ENCODE data around the gene KAT6B.
"Not testable (repeated sequence)": the region's sequence is repeated elsewhere in the genome, so short reads cannot be mapped to it uniquely, and the experiment has no call there.

Gene KAT6B

DNA sequence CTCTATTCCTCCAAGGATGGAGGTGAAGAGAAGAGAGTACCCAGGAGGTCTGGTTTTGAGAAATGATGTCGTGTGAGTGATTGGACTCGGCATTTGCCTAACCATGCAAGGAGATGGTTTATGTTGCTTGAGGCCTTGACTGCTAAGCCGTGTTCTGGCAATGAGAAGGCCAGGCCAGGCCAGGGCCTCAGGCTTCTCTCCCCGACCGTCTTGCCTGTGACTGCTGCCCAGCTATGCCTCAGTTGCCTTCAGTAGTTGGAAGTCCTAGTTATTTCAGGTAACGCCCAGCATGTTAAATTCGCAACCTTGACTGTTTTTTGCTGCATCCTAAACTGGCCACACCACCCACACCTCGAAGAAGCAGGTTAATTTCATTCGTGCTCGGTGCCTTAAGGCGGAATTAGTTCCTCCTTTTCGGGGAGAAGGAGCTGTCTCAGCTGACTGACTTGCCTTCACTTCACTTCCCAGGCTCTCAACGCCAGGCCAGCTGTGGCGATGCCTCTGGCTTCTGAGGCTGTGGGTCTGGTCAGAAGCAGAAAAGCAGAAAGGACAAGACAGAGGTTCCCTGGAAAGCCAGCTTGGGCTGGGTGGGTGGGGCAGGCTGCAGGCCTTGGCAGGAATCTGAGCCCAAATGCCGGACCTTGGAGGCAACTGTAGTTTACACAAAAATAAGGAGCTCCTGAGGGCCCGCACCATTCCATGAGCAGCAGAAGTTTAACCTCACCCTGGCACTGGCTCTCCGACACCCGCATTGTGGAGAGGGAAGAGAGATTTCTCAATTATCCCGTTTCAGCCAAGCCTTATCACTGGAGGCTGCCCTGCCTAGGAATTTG lies 223.1 kb downstream of the KAT6B start:
- DNase-seq: no peak

DNA sequence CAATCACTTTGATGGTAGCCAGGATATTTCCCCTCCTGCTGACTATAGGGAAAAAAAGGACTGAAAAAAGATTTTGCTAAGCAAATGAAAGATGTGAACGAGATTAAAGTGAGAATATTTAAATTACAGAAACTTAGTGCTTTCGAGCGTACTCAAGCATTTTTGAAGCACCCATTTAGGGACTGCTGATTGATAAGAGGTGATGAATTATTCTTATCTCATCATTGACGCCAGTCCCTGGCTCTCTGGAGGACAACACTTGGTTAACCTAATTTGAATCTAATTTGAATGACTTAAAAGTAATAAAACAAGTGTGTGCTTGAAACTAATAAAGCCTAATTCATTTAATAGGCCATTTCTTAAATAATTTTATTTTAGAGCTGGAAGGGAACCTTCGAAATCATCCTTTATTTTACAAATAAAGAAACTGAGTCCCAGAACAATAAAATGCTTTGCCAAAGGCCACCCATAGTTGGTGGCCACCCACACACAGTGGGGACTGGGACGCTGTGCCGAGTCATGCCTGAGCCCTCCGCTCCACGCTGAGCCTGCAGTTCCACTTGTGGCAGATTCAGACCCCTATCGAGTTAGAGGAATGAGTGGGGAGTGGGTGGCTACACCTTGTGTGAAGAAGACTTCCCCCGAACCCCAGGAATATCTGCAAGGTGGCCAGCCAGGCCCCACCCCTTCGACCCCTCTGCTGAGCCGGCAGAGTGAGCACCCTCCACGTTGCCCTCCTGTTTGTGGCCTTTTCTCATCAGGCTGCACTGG lies 223.9 kb downstream of the KAT6B start:
- no peak for DNase-seq

- DNase-seq: no peak
These were observed 224.9 kb downstream of the KAT6B start for GRCh38 chr10:75051308-75051707.

GRCh38 chr10:75055896-75056406 lies 229.6 kb downstream of the KAT6B start:
- not testable (repeated sequence) for DNase-seq

GRCh38 chr10:75057680-75058079 lies 231.3 kb downstream of the KAT6B start:
- no peak for DNase-seq

DNA sequence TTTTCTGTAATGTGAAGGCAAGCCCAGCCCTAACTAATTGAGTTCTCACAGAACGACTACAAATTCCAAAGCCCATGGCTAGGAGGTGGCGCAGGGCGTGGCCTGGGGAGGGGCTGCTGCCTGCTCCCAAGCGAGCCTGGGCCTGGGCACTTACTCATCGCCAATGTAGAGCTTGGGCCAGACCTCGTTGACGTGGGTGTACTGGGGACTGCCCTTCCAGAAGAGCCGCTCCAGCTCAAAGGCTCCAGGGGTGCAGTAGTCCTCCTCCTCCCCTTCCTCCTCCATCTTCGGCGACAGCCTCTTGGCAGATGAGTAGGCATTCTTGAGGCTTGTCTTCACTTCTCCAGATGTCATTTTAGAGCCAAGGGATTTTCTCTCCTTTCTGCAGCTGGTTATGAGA lies 231.8 kb downstream of the KAT6B start:
- DNase-seq: no peak

- DNase-seq: no peak
These were observed 235.5 kb downstream of the KAT6B start for GRCh38 chr10:75061709-75062505.

GRCh38 chr10:75062506-75063299 lies 236.3 kb downstream of the KAT6B start:
- no peak for DNase-seq

GRCh38 chr10:75063461-75064230 lies 237.2 kb downstream of the KAT6B start:
- DNase-seq: no peak

DNA sequence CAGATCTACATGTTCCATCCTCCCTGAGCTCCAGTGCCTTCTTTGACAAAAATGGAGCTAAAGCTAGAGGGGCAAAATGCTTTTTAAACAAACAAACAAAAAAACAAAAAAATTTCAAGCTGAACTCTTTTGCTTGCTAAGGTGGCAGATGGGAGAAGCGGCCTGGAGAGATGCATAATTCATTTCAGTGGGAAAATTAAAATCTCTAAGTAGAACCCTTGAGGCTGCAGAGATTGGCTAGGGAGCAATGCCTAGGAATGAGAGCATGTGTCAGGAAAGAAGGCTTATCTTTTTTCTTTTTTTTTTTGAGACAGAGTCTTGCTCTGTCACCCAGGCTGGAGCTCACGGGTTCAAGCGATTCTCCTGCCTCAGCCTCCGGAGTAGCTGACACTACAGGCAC lies 238.7 kb downstream of the KAT6B start:
- DNase-seq: no peak

GRCh38 chr10:75066271-75066670 lies 239.9 kb downstream of the KAT6B start:
- no peak for DNase-seq

DNA sequence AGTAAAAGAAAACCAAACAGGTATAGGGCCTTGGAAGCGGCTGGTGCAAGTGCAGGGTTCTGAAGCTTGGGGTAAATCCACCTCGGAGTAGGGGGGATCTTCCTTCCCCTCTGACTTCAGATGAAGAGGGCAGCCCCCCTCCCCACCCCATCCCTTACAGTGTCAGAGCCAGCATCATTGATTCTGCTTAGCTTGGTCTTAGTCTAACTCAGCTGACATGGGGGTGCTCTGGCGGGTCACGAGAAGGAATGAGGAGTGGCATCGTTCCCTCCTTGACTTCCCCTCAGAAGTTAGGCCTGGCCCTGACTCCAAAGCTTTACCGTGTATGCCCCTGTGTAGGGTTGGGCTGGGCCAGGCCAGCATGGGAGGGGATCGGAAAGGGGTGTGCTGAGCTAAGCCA lies 240.9 kb downstream of the KAT6B start:
- DNase-seq: no peak

- DNase-seq: no peak
These were observed 242.1 kb downstream of the KAT6B start for GRCh38 chr10:75068523-75068922.

- DNase-seq: no peak
These were observed 244.1 kb downstream of the KAT6B start for GRCh38 chr10:75070476-75070875.

GRCh38 chr10:75070961-75071428 lies 244.6 kb downstream of the KAT6B start:
- DNase-seq: no peak

DNA sequence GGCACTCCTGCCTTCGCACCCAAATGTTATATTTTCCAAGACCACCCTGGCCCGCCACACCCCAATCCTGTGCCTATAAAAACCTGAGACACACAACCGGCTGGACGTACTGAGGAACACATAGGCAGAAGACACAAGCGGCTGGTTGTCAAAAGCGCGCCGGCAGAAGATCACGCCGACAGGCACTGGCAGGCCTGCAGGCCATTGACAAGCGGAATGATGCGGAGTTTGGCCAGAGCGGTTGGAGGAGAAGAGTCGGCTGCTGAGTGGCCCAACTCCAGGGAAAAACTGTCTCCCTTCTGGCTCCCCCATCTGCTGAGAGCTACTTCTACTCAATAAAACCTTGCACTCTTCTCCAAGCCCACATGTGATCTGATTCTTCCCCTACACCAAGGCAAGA lies 245.4 kb downstream of the KAT6B start:
- no peak for DNase-seq

DNA sequence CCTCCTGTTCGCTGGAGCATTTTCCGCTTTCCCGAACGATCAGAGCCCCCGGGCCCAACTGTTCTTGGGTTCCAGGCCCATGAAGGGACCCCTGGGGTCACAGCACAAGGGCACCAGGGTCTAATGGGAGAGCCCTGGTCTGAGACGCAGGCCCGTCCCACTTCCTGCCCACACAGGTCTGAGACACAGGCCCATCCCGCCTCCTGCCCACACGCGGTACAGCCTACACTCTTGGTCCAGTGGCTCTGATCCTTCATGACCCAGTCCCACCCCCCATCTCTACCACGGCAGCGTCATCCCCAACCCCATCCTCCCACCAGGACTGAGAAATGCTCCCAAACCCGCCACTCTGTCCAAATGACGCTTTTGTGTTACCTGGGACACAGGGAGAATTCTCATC lies 246.3 kb downstream of the KAT6B start:
- no peak for DNase-seq

DNA sequence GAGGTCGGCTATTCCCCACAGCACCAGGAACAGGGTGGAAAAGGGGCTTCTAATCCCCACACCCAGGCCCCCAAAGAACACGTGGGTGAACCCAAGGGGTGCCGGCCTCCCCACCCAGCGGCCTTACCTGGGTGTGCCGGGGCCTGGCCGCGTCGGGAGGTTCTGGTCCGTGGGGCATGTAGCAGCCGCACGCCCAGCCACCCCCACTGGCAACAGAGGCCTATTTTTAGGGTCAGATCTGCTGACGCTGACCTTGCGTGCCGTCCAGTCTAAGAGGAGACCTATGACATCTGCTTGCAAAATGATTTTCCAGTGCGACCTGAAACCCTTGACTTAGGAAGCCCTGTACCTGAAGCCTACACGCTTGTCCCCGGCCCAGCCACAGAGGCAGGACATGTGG lies 247.0 kb downstream of the KAT6B start:
- DNase-seq: no peak

DNA sequence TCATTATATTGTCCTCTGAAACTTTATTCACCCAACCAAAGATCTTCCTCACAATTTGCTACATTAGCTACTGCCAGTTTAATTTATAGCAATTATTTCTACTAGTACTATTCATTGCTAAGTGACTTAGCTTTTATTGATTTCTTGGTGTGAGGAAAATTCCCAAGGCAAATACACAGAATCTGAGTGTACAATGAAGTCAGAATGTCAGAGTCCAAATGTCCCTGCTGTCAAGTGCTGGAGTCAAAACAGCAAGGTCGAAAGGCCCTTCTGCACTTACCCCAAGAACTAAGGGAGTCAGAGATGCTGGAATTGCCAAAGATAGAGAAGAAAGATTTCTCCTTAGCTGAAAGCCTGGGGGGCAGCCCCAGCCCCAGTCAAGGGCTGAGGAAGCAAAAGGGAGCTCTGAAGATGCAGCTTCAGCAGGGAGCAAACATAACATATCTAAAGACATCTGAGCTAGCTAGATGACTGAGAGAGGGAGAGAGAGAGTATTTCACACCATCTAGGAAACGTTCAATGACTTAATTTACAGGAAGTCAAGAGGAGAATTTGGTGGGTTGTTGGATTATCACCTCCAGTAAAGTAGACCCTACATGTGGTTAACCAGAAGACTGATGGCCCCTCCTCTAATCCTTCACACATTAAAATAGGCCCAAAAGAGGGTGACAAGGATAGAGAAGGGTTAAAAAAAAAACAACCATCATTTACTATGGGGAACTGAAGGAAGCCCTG lies 248.5 kb downstream of the KAT6B start:
- no peak for DNase-seq

DNA sequence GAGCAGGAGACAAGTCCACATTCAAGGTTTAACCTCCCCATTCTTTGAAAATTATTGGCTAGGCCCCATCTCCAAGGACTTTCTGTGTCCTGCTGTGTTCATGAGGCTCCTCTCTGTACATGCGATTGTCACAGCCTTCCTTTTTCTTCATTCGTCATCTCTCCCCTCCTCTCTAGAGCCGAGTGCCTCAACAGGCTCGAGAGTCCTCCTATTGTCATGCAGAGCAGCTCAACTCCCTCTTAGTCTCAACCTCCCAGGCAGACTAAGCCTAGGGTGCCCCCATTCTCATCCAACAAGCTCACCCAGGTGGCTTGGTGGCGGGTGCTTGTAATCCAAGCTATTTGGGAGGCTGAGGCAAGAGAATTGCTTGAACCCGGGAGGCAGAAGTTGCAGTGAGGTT lies 249.9 kb downstream of the KAT6B start:
- DNase-seq: no peak
